Breast epithelium (tissue), 3 donors: ENCODE data around the gene CDCP1.

Experiments used
- POLR2A ChIP-seq: fragments of 450-650 bp; IDR thresholded peaks from one replicate; pipeline ENCODE4 v1.6.1; 2016; ENCODE audit warnings: antibody characterized with exemption, mild to moderate bottlenecking, moderate library complexity
- TF ChIP-seq, protein P1 (sequence below), 3 donors: fragments of 450-650 bp; IDR thresholded peaks; one replicate each; pipeline ENCODE4 v1.5.1; 2016 to 2017; ENCODE audit warnings: antibody characterized with exemption in 3 of 3, mild to moderate bottlenecking in 3 of 3, moderate library complexity in 3 of 3

DNA sequence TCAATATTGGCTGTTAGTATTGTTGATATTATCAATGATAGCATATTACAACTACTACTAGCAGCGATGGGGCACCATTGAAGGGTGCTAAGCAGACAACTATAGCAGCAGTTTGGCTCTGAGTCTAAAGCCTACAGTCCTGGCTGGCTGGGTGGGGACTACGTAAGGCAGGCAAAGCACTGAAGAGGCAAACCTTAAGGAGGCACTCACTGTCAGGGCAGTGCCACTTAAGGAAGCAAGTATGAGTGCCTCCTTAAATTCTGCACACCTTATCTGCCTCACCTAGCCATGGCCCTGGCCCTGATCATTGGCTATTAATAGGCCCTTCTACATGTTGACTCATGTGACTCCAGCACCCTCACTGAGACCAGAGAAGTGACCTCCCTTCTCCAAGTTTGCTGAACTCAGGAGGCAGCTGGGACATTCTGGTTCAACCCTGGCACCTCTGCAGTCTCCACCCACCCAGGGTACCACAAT lies 20.6 kb downstream of the CDCP1 start:
- TF ChIP-seq, protein P1, sequence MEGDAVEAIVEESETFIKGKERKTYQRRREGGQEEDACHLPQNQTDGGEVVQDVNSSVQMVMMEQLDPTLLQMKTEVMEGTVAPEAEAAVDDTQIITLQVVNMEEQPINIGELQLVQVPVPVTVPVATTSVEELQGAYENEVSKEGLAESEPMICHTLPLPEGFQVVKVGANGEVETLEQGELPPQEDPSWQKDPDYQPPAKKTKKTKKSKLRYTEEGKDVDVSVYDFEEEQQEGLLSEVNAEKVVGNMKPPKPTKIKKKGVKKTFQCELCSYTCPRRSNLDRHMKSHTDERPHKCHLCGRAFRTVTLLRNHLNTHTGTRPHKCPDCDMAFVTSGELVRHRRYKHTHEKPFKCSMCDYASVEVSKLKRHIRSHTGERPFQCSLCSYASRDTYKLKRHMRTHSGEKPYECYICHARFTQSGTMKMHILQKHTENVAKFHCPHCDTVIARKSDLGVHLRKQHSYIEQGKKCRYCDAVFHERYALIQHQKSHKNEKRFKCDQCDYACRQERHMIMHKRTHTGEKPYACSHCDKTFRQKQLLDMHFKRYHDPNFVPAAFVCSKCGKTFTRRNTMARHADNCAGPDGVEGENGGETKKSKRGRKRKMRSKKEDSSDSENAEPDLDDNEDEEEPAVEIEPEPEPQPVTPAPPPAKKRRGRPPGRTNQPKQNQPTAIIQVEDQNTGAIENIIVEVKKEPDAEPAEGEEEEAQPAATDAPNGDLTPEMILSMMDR (IDR thresholded peaks at IDR 0.05): no peak
- no peak for TF ChIP-seq POLR2A
